H1 (cell line): ENCODE data around the gene STH. TPM values are rescaled to one million over a fixed set of nuclear protein-coding genes. Genes with fewer than 3 reads are reported as not detected.

Experiments
- CTCF ChIA-PET: fragments of 300-600 bp; sonication (Branson Sonifier 250); formaldehyde crosslinking; loops from one replicate; lab custom pipeline; 2021; ENCODE audit not compliant: partially characterized antibody; lab: Charles Lee
- POLR2A ChIA-PET: fragments of 300-600 bp; sonication (Branson Sonifier 250); formaldehyde crosslinking; loops from one replicate; lab custom pipeline; 2021; ENCODE audit warnings: inconsistent platforms; ENCODE audit not compliant: partially characterized antibody; lab: Charles Lee
- DNase-seq, 2 experiments: peaks; one replicate each; pipeline versions ENCODE4 v3.0.0 to v3.0.0-alpha.2; 2010 to 2022; ENCODE audit warnings: low spot score in 2 of 2, low read depth in 1 of 2, mixed read lengths in 1 of 2
- FAIRE-seq: peaks from 2 replicates; lab custom pipeline; 2011; peaks lifted over from hg19 to GRCh38; lab: Jason Lieb, UNC
- H2AFZ ChIP-seq: 2 replicates; pipeline ENCODE4 v1.8.1; 2012; ENCODE audit warnings: low read length, inconsistent platforms
- H2AK5ac ChIP-seq: 2 replicates; pipeline ENCODE4 v1.6.1; 2013; ENCODE audit warnings: low read depth, low read length
- H2BK120ac ChIP-seq: replicated peaks from 2 replicates; pipeline ENCODE3; 2013; ENCODE audit warnings: low read depth, low read length, inconsistent platforms
- H2BK12ac ChIP-seq: 2 replicates; pipeline ENCODE4 v1.6.1; 2013; ENCODE audit warnings: low read depth, low read length
- H2BK15ac ChIP-seq: 2 replicates; pipeline ENCODE4 v1.6.1; 2013; ENCODE audit warnings: low read length
- H2BK20ac ChIP-seq: 2 replicates; pipeline ENCODE4 v1.6.1; 2013; ENCODE audit warnings: low read length
- H2BK5ac ChIP-seq: 2 replicates; pipeline ENCODE4 v1.6.1; 2013; ENCODE audit warnings: low read depth, low read length
- H3K14ac ChIP-seq: 2 replicates; pipeline ENCODE4 v1.6.1; 2013; ENCODE audit warnings: inconsistent platforms; ENCODE audit not compliant: insufficient read length
- H3K18ac ChIP-seq: 2 replicates; pipeline ENCODE4 v1.6.1; 2013; ENCODE audit warnings: low read length; ENCODE audit errors: extremely low read depth
- H3K23ac ChIP-seq: 2 replicates; pipeline ENCODE4 v1.6.1; 2013; ENCODE audit warnings: inconsistent platforms; ENCODE audit not compliant: insufficient read length
- H3K23me2 ChIP-seq: 2 replicates; pipeline ENCODE4 v1.6.1; 2013; ENCODE audit warnings: low read depth, low read length
- H3K27ac ChIP-seq: 2 replicates; pipeline ENCODE4 v1.6.1; 2011; ENCODE audit warnings: low read depth, low read length, inconsistent platforms
- H3K27me3 ChIP-seq, 4 experiments: replicated peaks in 1 of 4; 1 replicate in 1 of 4; 2 replicates in 3 of 4; pipeline versions ENCODE4 v1.6.1 to v1.8.1; 2011 to 2013; ENCODE audit warnings: low read length in 3 of 4, mild to moderate bottlenecking in 3 of 4, inconsistent platforms in 2 of 4, mixed read lengths in 2 of 4, moderate library complexity in 1 of 4; ENCODE audit not compliant: control insufficient read depth in 3 of 4, insufficient read depth in 3 of 4; ENCODE audit errors: extremely low read depth in 1 of 4
- H3K36me3 ChIP-seq, 4 experiments: 2 replicates each; pipeline versions ENCODE4 v1.6.1 to v1.8.1; 2011 to 2013; ENCODE audit warnings: mild to moderate bottlenecking in 4 of 4, low read length in 3 of 4, moderate library complexity in 2 of 4, control low read depth in 1 of 4, inconsistent platforms in 1 of 4; ENCODE audit not compliant: insufficient read depth in 4 of 4, control insufficient read depth in 2 of 4
- H3K4ac ChIP-seq: replicated peaks from 2 replicates; pipeline ENCODE3; 2013; ENCODE audit warnings: low read length, low read depth, mixed read lengths, inconsistent platforms; ENCODE audit not compliant: insufficient read length
- H3K4me1 ChIP-seq, 4 experiments: replicated peaks in 1 of 4; 1 replicate in 1 of 4; 2 replicates in 3 of 4; pipeline versions ENCODE4 v1.6.1 to v1.8.1; 2011 to 2013; ENCODE audit warnings: low read length in 3 of 4, inconsistent platforms in 2 of 4, mixed read lengths in 1 of 4; ENCODE audit not compliant: insufficient read depth in 4 of 4, control insufficient read depth in 3 of 4
- H3K4me2 ChIP-seq, 2 experiments: 2 replicates each; pipeline versions ENCODE4 v1.6.1 to v1.8.1; 2011 to 2013; ENCODE audit warnings: low read depth in 2 of 2, low read length in 2 of 2, control low read depth in 1 of 2, inconsistent platforms in 1 of 2, mild to moderate bottlenecking in 1 of 2; ENCODE audit not compliant: insufficient read depth in 1 of 2
- H3K4me3 ChIP-seq, 4 experiments: fragments of 200-600, 300-600 bp in 1 of 4; sonication (generic), shearing (Covaris generic), sonication (Bioruptor Twin) in 1 of 4; 2 replicates each; pipeline versions ENCODE4 v1.5.1 to v1.8.1; 2011 to 2016; ENCODE audit warnings: low read length in 4 of 4, low read depth in 3 of 4, control low read depth in 2 of 4, inconsistent platforms in 2 of 4, mild to moderate bottlenecking in 2 of 4, mixed read lengths in 1 of 4, moderate library complexity in 1 of 4; ENCODE audit not compliant: insufficient read depth in 2 of 4; ENCODE audit errors: extremely low read depth in 1 of 4
- H3K56ac ChIP-seq: replicated peaks from 2 replicates; pipeline ENCODE3; 2013; ENCODE audit warnings: low read depth, mild to moderate bottlenecking, mixed read lengths, low read length, inconsistent platforms; ENCODE audit not compliant: insufficient read length
- H3K79me1 ChIP-seq: 2 replicates; pipeline ENCODE4 v1.6.1; 2013; ENCODE audit warnings: low read depth, low read length, control low read depth
- H3K79me2 ChIP-seq, 2 experiments: 2 replicates each; pipeline versions ENCODE4 v1.6.1 to v1.8.1; 2012 to 2013; ENCODE audit warnings: low read length in 2 of 2, mild to moderate bottlenecking in 2 of 2, inconsistent platforms in 1 of 2; ENCODE audit not compliant: insufficient read depth in 2 of 2, control insufficient read depth in 1 of 2
- H3K9ac ChIP-seq, 4 experiments: replicated peaks in 1 of 4; 1 replicate in 1 of 4; 2 replicates in 3 of 4; pipeline versions ENCODE4 v1.6.1 to v1.8.1; 2011 to 2013; ENCODE audit warnings: low read depth in 3 of 4, low read length in 3 of 4, control low read depth in 2 of 4, mild to moderate bottlenecking in 2 of 4, moderate library complexity in 2 of 4, inconsistent platforms in 1 of 4; ENCODE audit errors: extremely low read depth in 1 of 4
- H3K9me3 ChIP-seq, 2 experiments: 2 replicates each; pipeline versions ENCODE4 v1.6.1 to v1.8.1; 2012 to 2013; ENCODE audit warnings: mild to moderate bottlenecking in 2 of 2, moderate library complexity in 2 of 2, control low read depth in 1 of 2, inconsistent platforms in 1 of 2, low read depth in 1 of 2, low read length in 1 of 2, mixed read lengths in 1 of 2; ENCODE audit not compliant: insufficient read depth in 2 of 2
- H4K20me1 ChIP-seq, 2 experiments: replicated peaks in 1 of 2; 2 replicates each; pipeline versions ENCODE3 to v1.8.1; 2011 to 2013; ENCODE audit warnings: inconsistent platforms in 2 of 2, low read length in 2 of 2, mild to moderate bottlenecking in 1 of 2; ENCODE audit not compliant: insufficient read depth in 2 of 2, control insufficient read depth in 1 of 2
- H4K5ac ChIP-seq: 2 replicates; pipeline ENCODE4 v1.6.1; 2013; ENCODE audit warnings: low read length, low read depth, mixed read lengths, inconsistent platforms; ENCODE audit not compliant: insufficient read length
- H4K8ac ChIP-seq: 2 replicates; pipeline ENCODE4 v1.8.0; 2013; ENCODE audit warnings: mild to moderate bottlenecking, moderate library complexity, low read length, inconsistent platforms; ENCODE audit not compliant: insufficient read depth; ENCODE audit errors: extremely low read depth
- H4K91ac ChIP-seq: replicated peaks from 2 replicates; pipeline ENCODE3; 2013; ENCODE audit warnings: low read length, mixed read lengths, inconsistent platforms; ENCODE audit not compliant: insufficient read length
- ASH2L ChIP-seq: fragments of 200-600, 300-600 bp; sonication (generic); IDR thresholded peaks from one replicate; pipeline ENCODE4 v1.7.1; 2017; ENCODE audit warnings: low read length
- CEBPB ChIP-seq: IDR thresholded peaks from 2 replicates; pipeline ENCODE4 v1.6.1; 2012; ENCODE audit warnings: low read depth, low read length
- CHD1 ChIP-seq: IDR thresholded peaks from 2 replicates; pipeline ENCODE4 v1.6.1; 2012; ENCODE audit warnings: low read depth, low read length, improper control_type of control experiment
- POLR2AphosphoS5 ChIP-seq: IDR thresholded peaks from 2 replicates; pipeline ENCODE4 v1.6.1; 2011; ENCODE audit warnings: low read depth, low read length
- RFX5 ChIP-seq: IDR thresholded peaks from 2 replicates; pipeline ENCODE4 v1.6.1; 2011; ENCODE audit warnings: low read depth, low read length, improper control_type of control experiment, borderline replicate concordance
- USF2 ChIP-seq: IDR thresholded peaks from 2 replicates; pipeline ENCODE4 v1.6.1; 2011; ENCODE audit warnings: low read length, improper control_type of control experiment
- WGBS, 2 experiments: shearing (Covaris generic) in 1 of 2; methylation state at CpG; one replicate each; pipeline versions ENCODE4 v1.1.6 to v1.1.7; 2013 to 2015; ENCODE audit warnings: low lambda C conversion rate in 2 of 2, mixed read lengths in 2 of 2, inconsistent platforms in 1 of 2, low coverage in 1 of 2, missing lambda C conversion rate in 1 of 2; ENCODE audit not compliant: insufficient replicate concordance in 2 of 2, insufficient coverage in 1 of 2, insufficient read length in 1 of 2; ENCODE audit errors: extremely low coverage in 1 of 2, missing lambda C conversion rate in 1 of 2; 5-methylcytosine and 5-hydroxymethylcytosine counted together
- polyA plus RNA-seq, 7 experiments: library from polyadenylated mRNA; depleted of rRNA in 3 of 7; stranded (reverse) in 5 of 7; unstranded in 2 of 7; fragments of >200 nt in 5 of 7; fragments of 200-250 nt in 2 of 7; gene quantifications; 1 replicate in 5 of 7; 2 replicates in 1 of 7; 4 replicates in 1 of 7; pipeline versions ENCODE4 v1.2.1 to v1.2.3, GENCODE V29; 2011 to 2013; ENCODE audit warnings: missing spikeins in 2 of 7, mixed read lengths in 2 of 7
- total RNA-seq: library from RNA; stranded (reverse); fragmentation: NEBNext Ultra II Directional; extraction: Animal tissue kit (Norgen Biotek cat#: 25700); gene quantifications from 2 replicates; pipeline ENCODE4 v1.2.1, GENCODE V29; 2021

Gene STH
- total and polyA plus RNA-seq, 2 of the 8 experiments (the other 6 are each of a cell fraction or from before 2014, with no cell fraction given) = not detected

GRCh38 chr17:45980855-45981254 lies 18.2 kb upstream of the STH start:
- no peaks in the 10 kb centered on the region for H3K23me2 ChIP-seq
- no peaks in the 10 kb centered on the region for H4K20me1 ChIP-seq
- DNase-seq (no peak), FAIRE-seq (no peak)
- no peak overlapping the region for H2BK20ac ChIP-seq
- no peak overlapping the region for H4K91ac ChIP-seq
- H3K4ac ChIP-seq = no peak overlapping the region
- no peak overlapping the region for H3K14ac ChIP-seq
- no peak for TF ChIP-seq POLR2AphosphoS5
- no peak for TF ChIP-seq USF2
- no peak for TF ChIP-seq ASH2L
- no peak for TF ChIP-seq CEBPB
- TF ChIP-seq CHD1 = no peak
- no peak for TF ChIP-seq RFX5
- H3K79me1 ChIP-seq = no peaks in the 10 kb centered on the region
- no peak overlapping the region for H2BK5ac ChIP-seq
- H2AK5ac ChIP-seq = no peak overlapping the region
- H3K4me3 ChIP-seq = no peak overlapping the region
- H3K9ac ChIP-seq = no peak overlapping the region
- 91% methylated on average over 6 of the region's 6 CpGs; no CpG with 5 or more reads in 1 of the 2 experiments for WGBS, 2 experiments
- no peak overlapping the region for H3K18ac ChIP-seq
- no peak overlapping the region for H3K27ac ChIP-seq
- H3K27me3 ChIP-seq = no peaks in the 10 kb centered on the region; a peak in 1 of 7 replicates
- no peak overlapping the region for H2AFZ ChIP-seq
- no peak overlapping the region for H3K56ac ChIP-seq
- H3K79me2 ChIP-seq = no peaks in the 10 kb centered on the region
- H2BK120ac ChIP-seq = no peak overlapping the region
- POLR2A ChIA-PET = interaction anchor here (0.6 kb wide), 1 partner anchor 108 kb away, joined by 3 read pairs; no protein-coding TSS in a partner anchor
- H3K4me2 ChIP-seq = no peak overlapping the region
- CTCF ChIA-PET = interaction anchor here (2.5 to 2.6 kb wide), 2 partner anchors 9 to 10 kb away, joined by 11 to 14 read pairs; no protein-coding TSS in a partner anchor
- H4K8ac ChIP-seq = no peak overlapping the region
- H3K4me1 ChIP-seq = peaks cover 0 to 10% (median 5%) of the 10 kb centered on the region in 4 experiments; a peak in 4 of 7 replicates
- H2BK15ac ChIP-seq = no peak overlapping the region
- no peaks in the 10 kb centered on the region for H3K36me3 ChIP-seq
- no peak overlapping the region for H4K5ac ChIP-seq
- no peak overlapping the region for H2BK12ac ChIP-seq
- H3K9me3 ChIP-seq = no peaks in the 10 kb centered on the region
- H3K23ac ChIP-seq = no peak overlapping the region
